Left ventricle myocardium superior (tissue), 1 donor: Measurements from ENCODE around the gene TKFC. TPM values are rescaled to one million over a fixed set of nuclear protein-coding genes. Genes with fewer than 3 reads are reported as not detected.
A peak's percentile ranks its signal among the peaks of the same experiment; 100 is the strongest.

ENCODE experiments used
- ATAC-seq: fragments of 200-7000 bp; cut with Tn5 transposase; one replicate; pipeline ENCODE4 v1.9.1; 2020; ENCODE audit warnings: mild to moderate bottlenecking, moderate library complexity
- DNase-seq: peaks from one replicate; pipeline ENCODE4 v3.0.0-alpha.2; 2020
- intact Hi-C: fragments of 100-400 bp; cut with micrococcal nuclease; formaldehyde crosslinking; loops from one replicate; pipeline ENCODE4 v1.11.0; 2022
- total RNA-seq: library from RNA; stranded (reverse); fragmentation: NEBNext Ultra II Directional; extraction: Animal tissue kit (Norgen Biotek cat#: 25700); gene quantifications from one replicate; pipeline ENCODE4 v1.2.1, GENCODE V29; 2021
- donor health status: DM: no; HTN: yes; CAD: no; lungs with severe emphysema.

The TKFC gene
- total RNA-seq, 1 donor from 2014 or later, result 12.8 TPM

- ATAC-seq (no peak), DNase-seq (no peak)
- intact Hi-C loops, result no loop called here
Measured at GRCh38 chr11:61310749-61311148, 22.3 kb upstream of the TKFC start.

- DNase-seq, result no peak
Measured at GRCh38 chr11:61315260-61315659, 17.8 kb upstream of the TKFC start.

GRCh38 chr11:61325649-61326414, 7.2 kb upstream of the TKFC start:
- peak; percentile 73 for ATAC-seq
- intact Hi-C loops, result no loop called here
- no peak for DNase-seq

More at GRCh38 chr11:61315260-61315659, 17.8 kb upstream of the TKFC start:
- no peak for ATAC-seq
- intact Hi-C loops, result no loop called here

- no peak for ATAC-seq
- intact Hi-C loops, result no loop called here
Measured at GRCh38 chr11:61327669-61328071, 5.4 kb upstream of the TKFC start.

GRCh38 chr11:61328351-61328750, 4.7 kb upstream of the TKFC start:
- no peak for ATAC-seq
- intact Hi-C loops, result no loop called here
- DNase-seq, result no peak

More at GRCh38 chr11:61327669-61328071, 5.4 kb upstream of the TKFC start:
- DNase-seq, result no peak

- DNase-seq, result no peak
- ATAC-seq, result no peak
- intact Hi-C loops, result no loop called here
Measured at GRCh38 chr11:61329871-61330270, 3.2 kb upstream of the TKFC start.

- DNase-seq, result no peak
- intact Hi-C loops, result no loop called here
- no peak for ATAC-seq
Measured at GRCh38 chr11:61331651-61332050, 1.4 kb upstream of the TKFC start.

GRCh38 chr11:61332281-61332796, 689 bp upstream of the TKFC start:
- intact Hi-C loops, result no loop called here
- no peak for ATAC-seq
- DNase-seq, result no peak

GRCh38 chr11:61333550-61334433, 764 bp downstream of the TKFC start:
- no peak for ATAC-seq

GRCh38 chr11:61334434-61335354, 1.7 kb downstream of the TKFC start:
- ATAC-seq, result no peak
- intact Hi-C loops, result no loop called here
- no peak for DNase-seq

More at GRCh38 chr11:61333550-61334433, 764 bp downstream of the TKFC start:
- intact Hi-C loops, result no loop called here
- no peak for DNase-seq

GRCh38 chr11:61335355-61335710, 2.3 kb downstream of the TKFC start:
- ATAC-seq, result no peak
- intact Hi-C loops, result no loop called here

GRCh38 chr11:61336171-61336935, 3.3 kb downstream of the TKFC start:
- intact Hi-C loops, result loop anchor here (2.0 kb wide), 1 partner anchor 48 kb away; no protein-coding TSS in a partner anchor
- ATAC-seq (peak; percentile 58), DNase-seq (peak; percentile 86)

More at GRCh38 chr11:61335355-61335710, 2.3 kb downstream of the TKFC start:
- DNase-seq, result no peak

GRCh38 chr11:61337706-61338470, 4.9 kb downstream of the TKFC start:
- no peak for ATAC-seq
- intact Hi-C loops, result loop anchor here (2.0 kb wide), 1 partner anchor 47 kb away; no protein-coding TSS in a partner anchor
- DNase-seq, result no peak

GRCh38 chr11:61338783-61339489, 5.9 kb downstream of the TKFC start:
- no peak for ATAC-seq
- intact Hi-C loops, result no loop called here
- DNase-seq, result no peak

GRCh38 chr11:61339490-61339878, 6.5 kb downstream of the TKFC start:
- intact Hi-C loops, result no loop called here
- no peak for DNase-seq
- no peak for ATAC-seq

- ATAC-seq (no peak), DNase-seq (no peak)
- intact Hi-C loops, result no loop called here
Measured at GRCh38 chr11:61340979-61341378, 8.0 kb downstream of the TKFC start.

GRCh38 chr11:61341706-61342105, 8.7 kb downstream of the TKFC start:
- no peak for DNase-seq
- intact Hi-C loops, result no loop called here
- ATAC-seq, result no peak
